Fibroblast of the conjunctiva (primary cell): ENCODE results near the gene MIOX.
"Not testable (repeated sequence)": the region's sequence is repeated elsewhere in the genome, so short reads cannot be mapped to it uniquely, and the experiment has no call there.

Experiments used
- DNase-seq: peaks from one replicate; pipeline ENCODE4 v3.0.0-alpha.2; 2010; ENCODE audit warnings: low read depth

Gene MIOX

DNA sequence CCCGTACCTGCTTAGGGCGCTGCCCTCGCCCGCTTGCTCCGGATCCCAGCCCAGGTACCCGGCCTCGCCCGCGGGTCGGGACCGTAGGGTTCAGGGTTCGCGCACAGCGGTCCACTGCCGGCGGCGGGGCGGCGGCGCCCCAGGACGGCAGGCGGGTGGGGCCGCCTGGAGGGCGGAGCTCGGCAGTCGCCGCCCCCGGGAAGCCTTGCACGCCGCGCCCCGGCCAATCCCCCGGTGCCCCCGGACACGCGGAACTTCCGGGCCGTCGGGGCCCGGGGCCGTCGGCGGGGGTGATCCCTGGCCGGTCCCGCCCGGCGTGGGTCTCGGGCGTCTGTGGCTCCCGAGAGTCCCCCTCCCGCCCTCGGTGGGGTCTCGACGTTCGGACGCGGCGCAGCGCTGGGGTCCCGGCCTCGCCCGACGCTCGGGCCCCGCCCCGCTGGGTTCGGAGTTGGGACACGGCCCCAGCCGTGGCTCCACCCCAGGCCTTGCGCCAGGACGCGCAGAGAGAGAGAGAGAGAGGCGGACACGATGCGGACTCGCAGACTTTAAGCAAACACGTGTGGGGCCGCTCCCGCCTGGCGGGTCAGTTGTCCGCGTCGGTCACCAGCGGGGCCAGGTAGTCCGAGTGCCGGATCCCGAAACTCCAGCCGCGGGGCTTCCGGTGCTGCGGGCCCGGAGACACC, 43.4 kb downstream of the MIOX start, which contains the start of gene TYMP:
TSS of gene TYMP (minus strand) at position 116 of the 683 bp plus-strand sequence. CDS start 303 bp downstream, outside the sequence.
- DNase-seq: peak; percentile 48

GRCh38 chr22:50530580-50530876, 43.9 kb downstream of the MIOX start:
- DNase-seq: no peak

- peak; percentile 61 for DNase-seq
Observed at GRCh38 chr22:50530877-50531545, 44.4 kb downstream of the MIOX start.

DNA sequence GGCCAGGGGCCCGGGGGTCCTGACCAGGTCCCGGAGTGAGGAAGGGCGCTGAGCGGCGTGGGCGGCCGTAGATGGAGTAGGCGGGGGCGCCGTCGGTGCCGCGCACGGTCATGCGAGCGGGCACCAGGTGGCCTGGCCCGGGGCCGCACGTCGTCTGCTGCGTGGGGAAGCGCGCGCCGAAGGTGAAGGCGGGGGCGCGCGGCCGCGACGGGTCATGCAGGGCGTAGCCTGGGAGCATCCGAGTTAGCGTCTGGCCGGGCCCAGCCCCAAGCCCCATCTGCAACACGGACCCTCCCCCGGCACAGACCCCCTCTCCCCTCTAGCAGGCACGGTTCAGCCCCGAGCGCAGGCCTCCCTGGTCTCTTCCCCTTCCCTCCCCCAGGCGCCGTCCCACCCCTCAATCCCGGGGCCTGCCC, 44.9 kb downstream of the MIOX start:
- no peak for DNase-seq

DNA sequence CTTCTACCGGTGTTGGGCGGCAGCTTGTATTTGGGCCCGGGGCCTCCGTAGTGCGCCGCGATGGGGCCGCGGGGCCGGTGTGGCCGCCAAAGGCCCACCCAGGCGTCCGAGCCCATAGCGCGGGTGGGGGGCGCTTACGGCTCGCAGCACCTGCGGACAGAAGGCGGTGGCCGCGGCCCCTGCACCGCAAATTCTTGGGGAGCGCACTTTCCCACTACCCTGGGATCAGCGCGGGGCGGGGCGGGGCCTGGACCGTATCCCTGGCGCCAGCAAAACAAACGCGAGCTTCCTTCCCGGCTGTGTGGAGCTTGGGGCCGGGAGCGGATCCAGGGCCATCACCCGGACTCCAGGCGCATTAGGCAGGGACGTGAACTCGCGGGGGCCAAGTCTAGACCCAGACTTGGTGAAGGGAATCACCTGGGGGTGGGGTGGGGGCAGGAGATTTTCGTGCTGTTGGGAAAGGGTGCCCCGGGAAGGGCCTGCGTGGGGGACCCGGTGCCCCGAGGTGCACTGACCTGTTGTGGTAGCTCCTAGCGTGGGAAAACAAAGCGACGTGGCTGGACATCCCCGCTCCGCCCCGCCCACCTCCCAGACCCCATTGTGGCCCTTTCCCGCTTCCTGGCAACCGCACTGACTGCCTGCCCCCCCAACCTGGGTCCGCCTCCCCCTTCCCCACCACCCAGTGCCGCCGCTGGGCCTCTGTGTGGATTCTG, 45.5 kb downstream of the MIOX start:
- no peak for DNase-seq

- DNase-seq: no peak
Observed at GRCh38 chr22:50532824-50533796, 46.5 kb downstream of the MIOX start.

DNA sequence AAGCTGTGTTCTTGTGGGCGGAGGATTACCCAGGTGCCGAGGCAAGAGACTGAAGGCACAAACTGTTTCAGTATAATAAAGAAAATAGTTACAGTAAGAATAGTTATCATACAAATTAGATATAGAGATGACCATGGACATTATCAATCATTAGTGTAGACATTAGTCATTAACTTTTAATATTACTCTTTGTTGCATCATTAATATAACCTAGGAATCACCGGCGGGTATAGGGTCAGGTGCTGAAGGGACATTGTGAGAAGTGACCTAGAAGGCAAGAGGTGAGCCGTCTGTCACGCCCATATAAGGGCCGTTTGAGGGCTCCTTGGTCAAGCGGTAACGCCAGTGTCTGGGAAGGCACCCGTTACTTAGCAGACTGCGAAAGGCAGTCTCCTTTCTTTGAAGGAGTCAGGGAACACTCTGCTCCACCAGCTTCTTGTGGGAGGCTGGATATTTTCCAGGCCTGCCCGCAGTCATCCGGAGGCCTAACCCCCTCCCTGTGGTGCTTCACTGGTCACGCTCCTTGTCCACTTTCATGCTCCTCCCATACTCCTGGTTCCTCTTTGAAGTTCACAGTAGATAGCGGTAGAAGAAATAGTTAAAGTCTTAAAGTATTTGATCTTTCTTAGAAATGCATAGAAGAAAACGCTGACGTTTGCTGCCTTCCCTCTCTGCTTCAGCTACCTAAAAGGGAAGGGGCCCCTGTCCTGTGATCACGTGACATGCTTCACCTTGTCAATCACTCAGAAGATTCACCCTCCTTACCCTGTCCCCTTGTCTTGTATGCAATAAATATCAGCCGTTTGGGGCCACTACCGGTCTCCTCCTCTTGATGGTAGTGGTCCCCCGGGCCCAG, 47.4 kb downstream of the MIOX start:
- not testable (repeated sequence) for DNase-seq

- DNase-seq: no peak
Observed at GRCh38 chr22:50535113-50535512, 48.5 kb downstream of the MIOX start.

GRCh38 chr22:50536226-50536625, 49.6 kb downstream of the MIOX start:
- no peak for DNase-seq

DNA sequence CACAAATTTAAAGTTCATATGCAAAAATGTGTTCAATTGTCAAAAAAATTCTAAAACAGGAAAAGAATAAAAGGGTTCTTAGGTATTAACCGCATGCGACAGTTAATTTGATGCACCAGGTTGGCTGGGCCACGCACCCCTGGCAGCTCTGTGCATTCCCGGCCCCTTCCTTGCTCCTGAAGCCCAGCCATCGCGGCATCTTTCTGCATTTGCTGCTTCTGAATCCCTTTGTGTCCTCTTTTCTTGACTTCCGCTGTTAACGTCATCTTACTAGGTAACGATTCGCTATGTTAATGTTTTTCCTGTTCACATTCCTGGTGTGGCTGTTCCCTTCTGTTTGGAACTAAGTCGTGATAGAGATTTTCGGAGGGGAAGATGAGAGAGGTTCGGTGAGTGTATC, 51.1 kb downstream of the MIOX start:
- no peak for DNase-seq
